NCI-H2107 treated with DMSO at 0.1 percent for 48 hours (cell line): ENCODE results near the gene SMIM20.
"Not testable (repeated sequence)": the region's sequence is repeated elsewhere in the genome, so short reads cannot be mapped to it uniquely, and the experiment has no call there.

Experiments used
- DNase-seq: peaks from one replicate; lab custom pipeline; 2025; ENCODE audit not compliant: unreplicated experiment; lab: John Stamatoyannopoulos, UW

Gene SMIM20

DNA sequence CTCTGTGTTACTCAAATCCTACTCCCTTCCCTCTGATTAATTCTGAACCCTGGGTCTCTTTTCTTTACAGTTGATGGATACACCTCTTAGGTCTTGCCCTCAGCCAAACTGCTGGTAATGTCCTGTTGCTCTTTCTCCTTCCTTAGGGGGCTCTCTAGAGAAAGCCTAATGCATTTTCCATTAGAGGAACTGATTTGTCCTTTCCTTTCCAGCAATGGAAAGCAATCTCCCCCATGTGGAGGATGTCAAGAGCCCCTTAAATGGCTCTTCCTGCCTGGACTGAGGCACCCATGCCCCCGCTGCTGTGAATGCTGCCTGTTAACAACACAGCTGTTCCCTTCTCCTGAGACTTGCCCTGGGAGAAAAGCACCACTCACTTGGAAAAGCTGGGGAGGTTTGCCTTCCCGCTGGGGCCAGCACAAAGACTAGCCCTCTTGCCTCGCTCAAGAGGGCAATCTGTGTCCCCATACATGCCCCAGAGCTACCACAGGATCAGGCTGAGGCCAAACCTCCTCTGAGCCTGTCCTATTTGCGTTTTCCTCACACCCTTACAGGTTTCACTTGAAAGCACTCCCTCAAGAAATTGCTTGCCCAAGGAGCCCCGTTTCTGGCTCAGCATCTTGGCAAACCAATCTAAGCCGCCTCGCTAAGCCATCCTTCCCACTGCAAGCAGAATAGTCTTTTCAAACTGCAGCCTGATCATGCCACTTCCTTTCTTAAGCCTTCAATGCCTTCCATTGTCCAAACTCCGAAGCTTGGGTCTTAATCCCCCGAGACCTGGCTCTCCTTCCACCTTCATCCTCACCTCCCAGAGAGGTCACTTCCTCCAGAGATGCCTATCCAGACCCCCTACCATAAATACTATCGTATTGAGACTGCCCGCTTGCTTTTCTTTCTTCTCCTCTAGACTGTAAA is 23.2 kb upstream of the SMIM20 start:
- DNase-seq: peak; percentile 17

GRCh38 chr4:25892796-25893195 is 21.2 kb upstream of the SMIM20 start:
- no peak for DNase-seq

- no peak for DNase-seq
These were observed 17.1 kb upstream of the SMIM20 start for GRCh38 chr4:25896776-25897539.

GRCh38 chr4:25900310-25900709 is 13.7 kb upstream of the SMIM20 start:
- DNase-seq: no peak

GRCh38 chr4:25901030-25901430 is 13.0 kb upstream of the SMIM20 start:
- DNase-seq: no peak

DNA sequence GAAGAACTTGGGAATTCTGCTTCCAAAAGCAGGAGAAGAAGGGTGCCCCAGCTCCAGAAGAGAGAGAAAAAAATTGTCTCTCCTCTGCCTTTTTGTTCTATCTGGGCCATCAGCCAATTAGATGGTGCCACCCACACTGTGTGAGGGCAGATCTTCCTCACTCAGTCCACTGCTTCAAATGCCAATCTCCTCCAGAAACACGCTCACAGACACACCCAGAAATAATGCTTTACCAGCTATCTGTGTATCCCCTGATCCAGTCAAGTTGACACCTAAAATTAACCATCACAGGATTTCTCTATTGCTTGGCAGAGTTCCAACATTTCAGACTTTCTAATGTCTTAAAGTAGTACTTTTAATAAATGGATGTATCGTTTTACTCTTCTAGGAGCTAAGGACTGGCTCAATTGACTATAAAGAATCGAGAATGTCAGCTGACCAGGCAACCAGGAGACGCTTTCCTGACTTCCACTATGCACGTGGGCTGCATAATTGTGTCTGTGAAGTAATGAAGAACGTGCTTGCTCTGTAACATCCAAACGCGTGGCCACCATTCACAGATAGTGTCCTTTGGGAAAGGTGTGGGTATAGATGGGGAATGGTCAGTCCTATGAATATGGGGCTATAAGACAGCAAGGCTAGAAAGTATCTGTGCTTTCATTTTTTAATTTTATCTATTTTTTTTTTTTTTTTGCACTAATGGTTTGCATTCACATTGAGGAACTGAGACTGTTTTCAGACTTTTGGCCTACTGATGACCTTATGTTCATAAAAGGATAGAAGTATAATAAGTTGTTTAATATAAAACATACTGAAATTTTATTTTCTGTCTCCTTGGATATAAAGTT is 9.9 kb upstream of the SMIM20 start:
- no peak for DNase-seq

DNA sequence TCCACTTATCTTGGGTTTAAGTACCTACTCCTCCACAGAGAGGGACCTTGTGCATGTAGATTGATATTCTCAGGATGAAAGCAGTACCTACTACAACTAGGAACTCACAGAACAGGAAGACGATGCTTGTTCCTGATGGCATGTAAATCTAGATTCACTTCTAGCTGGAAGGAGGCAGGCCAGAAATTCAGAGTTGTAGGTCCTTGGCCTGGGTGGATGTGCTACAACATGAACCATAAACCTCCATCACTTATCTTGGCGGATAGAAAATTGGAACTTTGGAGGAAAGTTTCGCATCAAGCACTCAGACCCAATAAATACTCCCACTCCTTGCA is 9.3 kb upstream of the SMIM20 start:
- no peak for DNase-seq

DNA sequence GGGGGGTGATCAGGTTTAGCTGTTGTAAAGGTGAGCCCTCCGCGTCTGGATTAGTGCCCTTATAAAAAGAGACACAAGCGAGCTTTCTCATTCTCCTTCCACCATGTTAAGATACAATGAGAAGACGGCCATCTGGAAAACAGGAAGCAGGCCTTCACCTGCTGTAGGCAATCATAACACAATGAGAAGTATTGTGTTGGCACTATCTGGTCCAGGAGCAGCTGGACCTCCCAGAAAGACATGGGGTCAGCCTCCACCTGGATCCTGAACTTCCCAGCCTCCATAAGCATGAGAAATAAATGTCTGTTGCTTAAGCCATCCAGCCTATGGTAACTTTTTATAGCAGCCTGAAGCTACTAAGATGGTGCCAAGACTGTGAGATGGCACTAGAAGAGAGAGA is 8.6 kb upstream of the SMIM20 start:
- DNase-seq: no peak

GRCh38 chr4:25906113-25906512 is 7.9 kb upstream of the SMIM20 start:
- not testable (repeated sequence) for DNase-seq

- DNase-seq: no peak
These were observed 5.5 kb upstream of the SMIM20 start for GRCh38 chr4:25908491-25908901.

DNA sequence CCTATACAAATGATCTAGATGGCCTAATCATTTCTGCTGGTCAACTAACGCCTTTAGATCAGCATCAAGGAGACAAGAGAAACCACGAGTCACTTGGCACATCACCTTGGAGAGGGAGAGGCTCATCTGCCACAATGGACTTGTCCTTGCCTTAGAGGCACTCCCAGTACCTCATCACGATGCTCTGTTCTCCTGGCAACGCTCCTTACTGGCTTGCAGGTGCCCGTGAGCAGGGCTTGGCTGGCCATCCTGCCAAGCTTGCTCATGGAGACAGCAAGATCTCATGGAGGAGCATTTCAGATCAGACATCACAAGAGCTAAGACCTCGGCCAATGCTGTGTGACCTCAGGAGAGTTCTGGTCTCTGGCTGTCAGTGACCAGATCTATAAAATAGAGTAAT is 2.7 kb upstream of the SMIM20 start:
- no peak for DNase-seq

GRCh38 chr4:25913056-25913850 is 767 bp upstream of the SMIM20 start:
- DNase-seq: no peak

DNA sequence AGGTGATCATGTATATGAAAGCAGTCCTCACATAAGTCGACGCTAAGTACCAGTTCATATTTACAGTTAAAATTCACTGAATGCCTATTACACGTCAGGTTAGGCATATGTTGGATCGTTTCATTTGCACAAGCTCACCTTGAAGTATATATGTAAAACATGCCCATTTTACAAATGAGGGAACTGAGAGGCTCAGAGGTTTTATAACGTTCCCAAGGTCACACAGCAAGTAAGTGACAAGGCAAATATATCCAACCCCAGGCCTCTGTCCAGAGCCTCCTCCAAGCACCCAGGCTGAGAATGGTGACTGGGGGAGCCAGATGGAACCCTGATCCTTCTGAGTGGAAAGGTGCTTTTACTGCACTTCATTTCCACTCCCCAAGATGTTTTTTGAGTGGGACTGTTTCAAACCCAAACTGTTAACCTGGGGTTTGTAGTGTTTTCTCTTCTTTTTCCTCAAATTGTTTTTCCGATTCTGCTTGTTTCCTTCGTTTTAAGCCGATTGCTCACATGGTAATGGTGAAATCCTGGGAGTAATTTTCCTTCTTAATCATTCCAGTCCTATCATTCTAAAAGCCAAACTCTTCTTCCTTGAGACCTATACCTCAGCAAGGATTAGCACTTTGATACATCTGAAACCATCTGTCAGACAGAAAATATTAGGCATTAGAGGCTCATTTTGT is 791 bp downstream of the SMIM20 start:
- DNase-seq: no peak

GRCh38 chr4:25915353-25915705 is 1.3 kb downstream of the SMIM20 start:
- DNase-seq: no peak

GRCh38 chr4:25916870-25917269 is 2.9 kb downstream of the SMIM20 start:
- DNase-seq: no peak

DNA sequence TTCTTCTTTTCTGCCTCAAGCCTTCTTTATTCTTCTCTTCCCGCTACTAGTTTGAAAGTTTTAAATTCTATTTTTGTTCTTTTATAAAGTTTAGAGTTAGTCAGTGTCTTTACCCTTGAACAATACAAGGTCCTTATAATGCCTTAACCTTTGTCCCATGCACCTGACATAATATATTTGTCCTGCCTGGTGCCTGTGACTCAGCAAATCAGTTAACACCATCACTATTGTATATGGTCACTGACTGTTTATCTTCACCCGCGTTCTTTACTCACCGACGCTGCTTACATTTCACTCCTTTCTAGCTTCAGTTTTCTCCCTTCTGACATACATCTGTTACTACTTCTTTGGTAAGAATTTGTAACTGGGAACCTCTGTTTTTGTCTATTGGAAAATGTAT is 5.7 kb downstream of the SMIM20 start:
- DNase-seq: no peak

GRCh38 chr4:25921922-25922321 is 7.9 kb downstream of the SMIM20 start:
- no peak for DNase-seq

DNA sequence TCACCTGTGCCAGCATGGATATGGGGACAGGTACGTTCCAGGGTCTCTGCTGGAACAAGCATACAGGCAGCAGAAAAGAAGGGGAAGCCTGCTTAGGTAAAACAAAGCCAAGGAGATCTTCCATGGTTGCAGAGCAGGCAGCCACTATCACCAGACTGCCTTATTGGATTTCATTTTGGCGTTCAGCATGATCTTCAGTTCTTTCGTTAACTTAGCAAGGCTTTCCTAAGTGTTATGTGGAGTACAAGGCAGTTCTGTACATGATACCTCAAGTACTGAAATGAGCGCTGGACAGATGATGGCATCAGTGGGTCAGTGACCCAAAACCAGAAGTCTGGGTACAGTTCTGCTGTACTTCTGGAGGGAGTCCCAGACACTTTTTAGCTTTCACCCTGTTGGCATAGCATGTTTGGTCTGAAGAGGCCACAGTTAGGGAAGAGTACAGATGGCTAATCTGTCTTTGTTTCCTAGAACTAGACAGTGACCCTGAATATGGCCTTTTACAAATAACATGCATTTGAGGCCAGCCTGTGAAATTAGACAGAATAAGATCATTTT is 8.9 kb downstream of the SMIM20 start:
- no peak for DNase-seq

DNA sequence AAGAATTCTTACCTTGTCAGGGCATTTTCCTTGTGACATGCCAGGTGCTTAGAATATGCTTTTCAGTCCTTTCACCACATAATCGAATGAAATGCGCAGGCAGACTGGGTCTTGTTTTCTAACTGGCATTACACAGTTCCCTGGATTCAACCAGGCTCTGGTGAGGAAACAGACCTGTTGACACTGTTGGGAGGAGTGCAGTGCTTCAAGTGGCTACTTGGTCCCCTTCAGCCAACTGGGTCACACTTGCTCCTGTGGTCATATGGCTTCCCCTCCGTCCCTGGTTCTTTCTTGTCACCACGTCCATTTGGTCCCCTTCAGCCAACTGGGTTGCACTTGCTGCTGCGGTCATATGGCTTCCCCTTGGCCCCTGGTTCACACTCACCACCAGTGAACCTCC is 9.7 kb downstream of the SMIM20 start:
- no peak for DNase-seq
